RKO (cell line): ENCODE data around the gene TBX3.

Experiments
- DNase-seq: peaks from one replicate; pipeline ENCODE4 v3.0.0-alpha.2; 2016; ENCODE audit warnings: low spot score

TBX3 gene

GRCh38 chr12:114696443-114697242 lies 12.7 kb upstream of the TBX3 start:
- DNase-seq = no peak

GRCh38 chr12:114695305-114695592 lies 11.3 kb upstream of the TBX3 start:
- DNase-seq = no peak

- DNase-seq = no peak
Measured at GRCh38 chr12:114694436-114695304, 10.7 kb upstream of the TBX3 start.

- DNase-seq = no peak
Measured at GRCh38 chr12:114693532-114693931, 9.6 kb upstream of the TBX3 start.

- no peak for DNase-seq
Measured at GRCh38 chr12:114693059-114693531, 9.1 kb upstream of the TBX3 start.

- no peak for DNase-seq
Measured at GRCh38 chr12:114692186-114693058, 8.4 kb upstream of the TBX3 start.

GRCh38 chr12:114691763-114692185 lies 7.8 kb upstream of the TBX3 start:
- DNase-seq = no peak

GRCh38 chr12:114691196-114691595 lies 7.2 kb upstream of the TBX3 start:
- no peak for DNase-seq

- DNase-seq = no peak
Measured at GRCh38 chr12:114690267-114691135, 6.5 kb upstream of the TBX3 start.

GRCh38 chr12:114689075-114689994 lies 5.4 kb upstream of the TBX3 start:
- no peak for DNase-seq

- DNase-seq = no peak
Measured at GRCh38 chr12:114688256-114688845, 4.4 kb upstream of the TBX3 start.

- DNase-seq = no peak
Measured at GRCh38 chr12:114687802-114688201, 3.8 kb upstream of the TBX3 start.

GRCh38 chr12:114686773-114687500 lies 3.0 kb upstream of the TBX3 start:
- DNase-seq = no peak

- no peak for DNase-seq
Measured at GRCh38 chr12:114686426-114686772, 2.4 kb upstream of the TBX3 start.

GRCh38 chr12:114685869-114686268 lies 1.9 kb upstream of the TBX3 start:
- DNase-seq = no peak

GRCh38 chr12:114685320-114685781 lies 1.4 kb upstream of the TBX3 start:
- no peak for DNase-seq

- DNase-seq = no peak
Measured at GRCh38 chr12:114684870-114685273, 897 bp upstream of the TBX3 start.

- DNase-seq = no peak
Measured at GRCh38 chr12:114683709-114684097, 272 bp downstream of the TBX3 start.
